CD4-positive, alpha-beta T cell treated with Interleukin-15 for 1 hour (primary cell): Measurements from ENCODE around the gene PMM1.
"Not testable (repeated sequence)": the region's sequence is repeated elsewhere in the genome, so short reads cannot be mapped to it uniquely, and the experiment has no call there.

Experiments
- DNase-seq: peaks from one replicate; pipeline ENCODE4 v3.0.0-alpha.2; 2020

The PMM1 gene

DNA sequence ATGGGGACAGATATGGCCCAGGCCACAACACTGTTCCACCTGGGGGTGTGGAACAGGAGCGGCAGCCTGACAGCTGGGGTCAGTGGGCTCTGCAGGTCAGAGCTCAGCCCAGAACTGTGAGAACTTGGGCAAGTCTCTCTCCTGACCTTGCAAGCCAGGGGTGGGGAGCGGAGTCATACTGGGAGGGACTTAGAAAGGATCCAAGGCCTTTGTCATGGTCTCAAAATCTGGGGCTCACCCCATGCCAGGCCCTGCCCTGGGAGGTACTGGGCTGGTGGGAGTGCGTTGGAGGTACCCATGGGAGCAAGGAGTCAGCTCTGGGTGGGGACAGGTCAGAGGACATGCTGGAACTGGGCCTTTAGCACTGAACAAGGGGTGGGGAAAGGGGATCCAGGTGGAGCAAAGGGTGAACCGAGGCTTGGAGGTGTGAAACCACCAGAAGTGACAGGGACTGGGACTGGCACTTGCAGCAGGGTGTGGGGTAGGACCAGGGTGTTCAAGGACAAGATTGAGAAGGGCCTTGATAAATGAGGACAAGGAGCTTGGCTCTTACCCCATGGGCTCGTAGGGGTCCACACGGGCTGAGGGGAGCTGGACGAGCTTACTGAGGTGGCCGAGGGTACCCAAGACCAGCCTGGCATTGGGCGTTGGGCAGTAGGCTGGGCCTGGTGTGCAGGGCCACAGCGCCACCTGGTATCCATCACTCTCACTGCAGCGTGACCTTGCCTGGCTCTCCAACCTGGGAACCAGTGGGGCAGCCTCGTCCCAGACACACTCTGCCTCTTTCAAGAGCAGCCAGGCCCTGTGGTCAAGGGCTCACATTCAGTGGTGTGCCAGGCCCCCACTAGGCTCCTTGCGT is 7.4 kb upstream of the PMM1 start:
- peak; percentile 28 for DNase-seq

- no peak for DNase-seq
Measured at GRCh38 chr22:41595703-41596102, 6.1 kb upstream of the PMM1 start.

DNA sequence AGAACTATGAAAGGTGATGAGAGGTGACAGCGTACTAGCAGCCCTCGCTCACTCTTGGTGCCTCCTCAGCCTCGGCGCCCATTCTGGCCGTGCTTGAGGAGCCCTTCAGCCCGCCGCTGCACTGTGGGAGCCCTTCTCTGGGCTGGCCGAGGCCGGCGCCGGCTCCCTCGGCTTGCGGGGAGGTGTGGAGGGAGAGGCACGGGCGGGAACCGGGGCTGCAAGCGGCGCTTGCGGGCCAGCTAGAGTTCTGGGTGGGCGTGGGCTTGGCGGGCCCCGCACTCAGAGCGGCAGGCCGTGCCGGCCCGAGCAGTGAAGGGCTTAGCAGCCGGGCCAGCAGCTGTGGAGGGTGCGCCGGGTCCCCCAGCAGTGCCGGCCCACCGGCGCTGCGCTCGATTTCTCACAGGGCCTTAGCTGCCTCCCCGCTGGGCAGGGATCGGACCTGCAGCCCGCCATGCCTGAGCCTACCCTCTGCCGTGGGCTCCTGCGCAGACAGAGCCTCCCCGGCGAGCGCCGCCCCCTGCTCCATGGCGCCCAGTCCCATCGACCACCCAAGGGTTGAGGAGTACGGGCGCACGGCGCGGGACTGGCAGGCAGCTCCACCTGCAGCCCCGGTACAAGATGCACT is 3.8 kb upstream of the PMM1 start:
- DNase-seq: not testable (repeated sequence)

GRCh38 chr22:41587347-41587723 is 2.3 kb downstream of the PMM1 start:
- no peak for DNase-seq

DNA sequence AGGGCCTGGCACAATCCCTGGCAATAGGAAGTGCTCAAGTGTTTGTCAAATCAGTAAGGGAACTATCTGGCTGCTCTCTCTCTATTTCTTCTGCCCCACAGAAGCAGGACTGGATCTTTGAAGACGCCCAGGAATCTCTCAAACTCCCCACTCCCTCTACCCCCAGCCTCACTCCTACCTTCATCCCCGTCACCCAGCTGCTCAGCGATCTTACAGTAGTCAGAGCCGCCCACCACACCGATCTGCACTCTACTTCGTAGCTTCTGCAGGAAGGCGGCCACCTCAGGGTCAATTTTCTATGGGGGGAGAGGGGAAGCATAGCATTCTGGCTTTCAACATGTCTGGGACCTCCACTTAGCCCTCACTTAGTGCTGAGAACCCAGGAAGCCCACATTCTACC is 3.7 kb downstream of the PMM1 start:
- no peak for DNase-seq

GRCh38 chr22:41584881-41585280 is 4.8 kb downstream of the PMM1 start:
- no peak for DNase-seq

GRCh38 chr22:41582694-41583093 is 6.9 kb downstream of the PMM1 start:
- DNase-seq: no peak

DNA sequence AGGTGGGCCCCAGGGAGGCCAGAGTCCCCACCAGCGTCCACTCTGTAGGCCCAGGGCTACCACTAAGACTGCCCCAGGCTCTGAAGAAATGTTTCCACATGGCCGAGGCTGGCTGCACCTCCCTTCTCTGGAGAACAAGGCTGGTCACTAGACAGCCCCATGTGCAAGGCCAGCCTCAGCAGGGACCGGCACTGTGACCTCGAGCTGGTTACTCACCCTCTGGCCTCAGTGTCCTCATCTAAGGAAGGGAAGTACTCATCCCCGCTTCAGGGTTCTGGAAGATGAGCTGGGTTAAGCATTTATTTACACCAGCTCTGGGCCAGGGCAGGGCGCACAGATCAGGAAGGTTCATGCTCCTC is 9.7 kb downstream of the PMM1 start:
- DNase-seq: no peak

- DNase-seq: no peak
Measured at GRCh38 chr22:41579297-41579996, 10.2 kb downstream of the PMM1 start.

GRCh38 chr22:41578818-41579217 is 10.8 kb downstream of the PMM1 start:
- DNase-seq: no peak

DNA sequence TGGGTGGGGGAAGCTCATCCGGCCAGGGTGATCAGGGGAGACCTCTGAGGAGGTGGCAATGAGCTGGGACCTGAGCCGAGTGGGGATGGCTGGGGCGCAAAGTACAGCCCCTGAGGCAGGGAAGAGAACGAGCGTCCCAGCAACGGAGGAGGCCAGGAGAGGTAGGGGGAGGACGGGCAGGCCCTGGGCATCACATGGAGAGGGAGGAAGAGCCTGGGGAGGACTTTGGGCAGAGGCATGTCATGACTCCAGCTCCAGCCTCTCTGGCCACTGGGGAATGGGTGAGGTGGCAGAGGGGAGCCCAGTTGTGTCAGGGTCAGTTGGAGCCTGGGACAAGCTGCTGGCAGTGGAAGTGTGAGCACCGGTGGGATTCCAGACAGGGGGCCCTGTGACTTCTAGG is 11.5 kb downstream of the PMM1 start:
- DNase-seq: no peak

DNA sequence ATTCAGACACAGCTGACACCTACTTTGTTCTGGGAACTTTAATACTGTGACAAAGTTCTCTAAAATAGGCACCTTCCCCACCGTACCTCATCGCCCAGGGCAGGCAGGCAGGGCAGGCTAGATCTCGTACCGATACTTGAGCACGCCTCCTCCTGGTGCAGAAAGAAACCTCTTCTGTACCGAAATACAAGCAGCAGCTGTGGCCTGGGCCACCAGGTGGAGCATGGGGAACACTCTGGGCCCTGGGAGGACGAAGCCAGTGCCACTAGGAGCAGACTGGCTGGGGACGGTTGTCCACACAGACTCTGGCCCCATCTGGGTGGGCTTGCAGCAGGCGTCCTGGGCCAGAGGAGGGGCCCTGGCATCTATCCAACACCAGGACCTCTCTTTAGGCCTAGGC is 12.8 kb downstream of the PMM1 start:
- DNase-seq: no peak

GRCh38 chr22:41575533-41575932 is 14.1 kb downstream of the PMM1 start:
- no peak for DNase-seq

DNA sequence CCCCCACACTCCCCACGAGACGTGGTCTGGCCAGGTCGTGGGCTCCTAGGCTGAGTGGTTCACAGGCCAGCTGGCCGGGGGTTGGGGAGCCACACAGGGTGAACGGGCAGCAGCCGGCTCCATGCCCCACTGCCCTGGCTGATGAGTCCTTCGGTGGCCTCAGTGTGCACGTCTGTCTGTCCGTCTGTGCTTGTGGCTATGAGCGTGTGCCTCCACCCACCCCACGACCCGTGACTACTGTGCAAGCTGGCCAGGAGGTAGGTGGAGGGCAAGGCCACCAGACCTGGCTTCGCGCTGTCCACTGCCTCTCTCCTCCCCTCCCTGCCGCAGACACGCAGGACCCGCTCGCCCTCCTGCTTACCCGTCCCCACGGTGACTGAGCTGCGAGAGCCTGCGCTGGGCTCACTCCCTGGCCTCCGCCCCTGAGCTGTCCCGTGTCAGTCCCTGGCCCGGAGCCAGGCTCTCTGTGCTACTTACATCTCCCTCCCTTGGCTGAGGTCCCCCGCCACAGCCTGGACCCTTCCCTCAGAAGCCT is 14.7 kb downstream of the PMM1 start:
- DNase-seq: no peak

- DNase-seq: no peak
Measured at GRCh38 chr22:41573677-41574076, 16.0 kb downstream of the PMM1 start.

DNA sequence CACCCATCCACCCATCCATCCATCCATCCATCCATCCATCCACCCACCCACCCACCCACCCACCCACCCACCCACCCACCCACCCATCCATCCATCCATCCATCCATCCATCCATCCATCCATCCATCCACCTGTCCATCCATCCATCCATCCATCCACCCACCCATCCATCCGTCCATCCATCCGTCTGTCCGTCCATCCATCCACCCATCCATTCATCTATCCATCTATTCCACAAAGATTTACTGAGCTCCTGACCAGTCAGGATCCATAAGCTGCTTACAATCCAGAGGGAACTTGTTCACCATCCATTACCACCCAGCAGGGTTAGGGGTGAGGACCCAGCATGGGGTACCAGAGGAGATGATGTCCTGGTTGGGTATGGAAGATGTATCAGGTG is 17.3 kb downstream of the PMM1 start:
- not testable (repeated sequence) for DNase-seq

DNA sequence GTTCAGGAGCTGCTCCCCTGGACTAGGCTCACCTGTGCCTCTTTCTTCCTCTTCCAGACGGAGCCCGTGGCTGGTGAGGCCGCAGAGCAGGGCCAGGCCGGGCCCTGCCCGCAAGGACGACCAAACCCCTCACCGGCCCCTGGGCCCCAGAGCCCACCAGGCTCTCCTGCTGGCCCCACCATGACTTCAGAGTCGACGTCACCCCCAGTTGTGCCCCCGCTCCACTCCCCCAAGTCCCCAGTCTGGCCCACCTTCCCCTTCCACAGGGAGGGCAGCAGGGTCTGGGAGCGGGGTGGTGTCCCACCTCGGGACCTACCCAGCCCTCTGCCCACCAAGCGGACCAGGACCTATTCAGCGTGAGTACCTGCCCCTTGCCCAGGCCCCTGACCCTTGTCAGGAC is 17.9 kb downstream of the PMM1 start:
- DNase-seq: no peak

- DNase-seq: no peak
Measured at GRCh38 chr22:41570221-41570620, 19.4 kb downstream of the PMM1 start.

- DNase-seq: no peak
Measured at GRCh38 chr22:41568811-41569210, 20.8 kb downstream of the PMM1 start.

DNA sequence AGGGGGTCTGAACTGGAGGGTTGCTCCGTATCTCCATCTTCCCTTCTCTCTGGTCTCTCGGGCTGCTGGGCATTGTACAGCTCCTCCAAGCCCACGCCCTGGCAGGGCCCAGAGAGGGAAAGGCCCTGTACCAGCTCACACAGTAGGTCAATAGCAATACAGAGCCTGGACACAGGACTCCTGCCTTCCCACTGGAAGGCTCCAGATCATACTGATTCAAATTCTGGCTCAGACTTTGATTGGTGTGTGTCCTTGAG is 22.2 kb downstream of the PMM1 start:
- DNase-seq: no peak

GRCh38 chr22:41565403-41566054 is 24.1 kb downstream of the PMM1 start:
- DNase-seq: no peak

GRCh38 chr22:41564563-41564962 is 25.1 kb downstream of the PMM1 start:
- no peak for DNase-seq

DNA sequence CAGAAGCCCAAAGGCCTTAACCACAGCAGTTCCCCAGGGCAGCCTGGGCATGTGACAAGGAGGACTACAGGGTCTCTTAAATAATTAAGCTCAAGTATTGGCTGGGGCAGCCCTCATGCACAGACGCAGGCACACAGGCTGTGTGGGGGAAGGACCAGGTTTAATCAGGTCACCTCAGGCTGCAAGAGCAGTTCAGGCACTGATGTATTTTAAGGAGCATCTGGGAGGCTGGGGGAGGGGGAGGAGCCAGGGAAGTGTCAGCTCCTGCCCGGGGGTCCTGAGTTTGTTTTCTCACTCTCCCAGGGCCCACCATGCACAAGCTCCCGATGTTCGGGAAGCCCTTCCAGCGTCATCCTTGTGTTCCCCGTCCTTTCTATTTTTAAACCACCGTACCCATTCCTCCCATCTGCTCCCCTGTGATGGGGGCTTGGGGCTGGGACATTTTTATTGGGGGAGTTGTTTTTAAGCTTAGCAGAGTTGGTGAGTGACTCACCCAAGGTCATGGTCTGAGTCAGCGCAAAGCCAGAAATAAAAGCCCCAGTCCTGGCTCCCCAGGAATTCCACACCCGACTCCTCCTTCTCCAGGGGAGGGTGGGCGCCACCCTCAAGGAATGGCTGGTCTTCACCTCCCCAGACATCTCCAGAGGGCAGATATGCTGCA is 26.5 kb downstream of the PMM1 start:
- DNase-seq: no peak
